ENCODE results near the gene TSPAN18.

TSPAN18 gene

GRCh38 chr11:44760917-44761550 is 34.3 kb downstream of the TSPAN18 start:
- DNase-seq, result no peak

GRCh38 chr11:44761551-44761961 is 34.8 kb downstream of the TSPAN18 start:
- DNase-seq, result no peak

DNA sequence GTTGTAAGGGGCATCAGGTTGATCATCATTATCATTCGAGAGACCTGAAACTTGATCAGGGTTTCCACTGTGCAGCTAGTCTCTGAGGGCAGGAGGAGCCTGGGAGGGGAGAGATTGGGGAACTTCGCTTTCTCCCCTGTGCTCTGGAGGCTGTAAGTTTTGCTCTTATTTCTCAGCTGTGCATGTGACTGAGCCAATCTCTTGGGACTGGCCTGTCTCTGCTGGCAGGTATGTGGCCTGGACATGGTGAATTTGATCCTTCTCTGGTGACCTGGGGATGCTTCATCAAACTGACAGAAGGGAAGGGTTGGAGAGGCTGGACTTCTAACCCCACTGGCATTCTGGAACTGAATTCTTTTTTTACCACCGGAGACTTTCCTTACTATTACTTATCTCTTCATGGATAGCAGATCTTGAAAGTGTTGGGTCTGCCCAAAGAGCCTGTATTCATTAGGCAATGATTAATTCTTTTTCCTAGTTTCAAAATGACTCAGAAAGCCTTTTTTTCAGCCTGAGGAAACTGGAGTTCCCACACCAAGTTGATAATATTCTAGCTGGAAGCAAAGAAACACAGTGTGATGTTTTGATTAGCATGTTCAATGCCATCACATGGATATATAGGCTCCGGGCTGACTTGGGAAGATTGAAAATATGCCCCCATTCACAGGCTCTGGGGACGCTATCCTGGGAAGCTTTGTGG is 36.5 kb downstream of the TSPAN18 start:
- DNase-seq, result no peak

DNA sequence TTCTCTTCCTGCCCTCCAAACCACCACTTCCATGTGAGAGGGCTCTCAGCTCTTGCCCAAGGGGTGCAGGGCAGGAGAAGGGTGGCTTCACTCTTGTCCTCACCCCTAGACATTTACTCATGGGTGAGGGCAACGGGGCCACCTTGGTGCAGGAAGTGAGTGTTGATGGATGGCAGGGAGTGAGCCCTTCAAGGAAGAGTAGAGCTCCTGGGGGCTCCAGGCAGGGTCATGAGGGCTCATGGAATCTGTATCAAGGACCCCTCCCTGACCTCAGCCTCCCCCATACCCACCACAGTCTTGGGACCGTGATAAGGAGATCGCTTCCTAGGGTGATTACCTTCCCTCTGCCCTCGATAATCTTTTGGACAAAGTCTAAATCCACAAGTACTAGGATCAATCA is 37.8 kb downstream of the TSPAN18 start:
- no peak for DNase-seq

DNA sequence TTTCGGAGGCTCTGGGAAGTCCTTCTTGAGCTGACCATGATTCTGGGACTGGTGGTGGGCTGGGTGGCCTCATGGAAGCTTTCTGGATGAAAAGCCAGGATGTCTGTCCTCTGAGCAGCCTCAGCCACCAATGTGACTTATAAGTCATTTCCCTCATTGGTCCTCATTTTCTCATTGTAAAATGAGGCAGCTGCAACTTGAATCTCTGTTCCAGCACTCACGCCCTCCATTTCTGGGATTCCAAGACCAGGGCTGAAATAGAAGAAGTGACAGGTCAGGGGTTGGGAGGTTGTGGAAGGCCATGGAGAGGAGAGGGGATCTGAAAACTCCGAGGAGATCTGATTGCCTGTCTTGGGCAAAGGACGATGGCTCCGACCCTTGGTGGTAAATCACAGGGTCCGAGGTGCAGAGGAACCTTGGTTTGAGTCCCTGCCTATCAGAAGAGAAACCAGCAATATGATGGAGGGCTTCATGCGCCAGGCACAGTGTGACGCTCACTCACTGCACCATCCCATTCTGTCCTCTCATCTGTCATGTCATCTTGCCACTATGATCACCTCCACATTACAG is 38.3 kb downstream of the TSPAN18 start:
- no peak for DNase-seq

DNA sequence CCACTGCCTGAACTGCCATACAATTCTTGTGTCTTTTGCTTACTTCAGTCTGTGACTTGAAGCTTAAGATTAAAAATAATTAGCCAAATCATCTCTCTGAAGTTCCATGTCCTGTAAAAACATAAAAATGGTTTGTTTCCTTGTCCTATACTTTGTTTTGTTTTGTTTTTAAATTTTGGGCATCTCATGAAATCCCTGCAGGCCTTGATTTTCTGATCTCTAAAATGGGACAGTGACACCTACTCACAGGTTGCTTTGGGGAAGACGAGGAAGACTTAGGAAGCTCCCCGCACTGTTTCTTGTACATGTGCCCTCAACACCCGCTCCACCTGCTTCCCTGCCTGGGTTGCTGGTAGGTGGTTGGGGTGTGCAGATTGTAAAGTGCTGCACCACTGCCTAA is 38.9 kb downstream of the TSPAN18 start:
- no peak for DNase-seq

- DNase-seq, result no peak
Measured at GRCh38 chr11:44766112-44766971, 39.6 kb downstream of the TSPAN18 start.

DNA sequence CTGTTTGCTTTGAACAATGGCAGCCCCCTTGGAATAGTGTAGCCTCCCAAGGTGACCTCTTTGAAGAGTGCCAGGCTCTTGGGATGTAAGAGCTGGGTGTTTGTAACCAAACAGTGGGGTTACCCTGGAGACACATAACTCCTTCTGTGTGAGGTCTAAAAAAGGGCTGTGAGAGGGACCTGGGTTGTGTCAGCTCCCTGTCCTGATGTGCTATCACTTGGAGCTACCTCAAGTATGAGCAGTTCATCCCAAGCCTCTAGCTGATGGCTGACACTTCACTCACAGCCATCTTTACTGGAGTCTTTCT is 40.2 kb downstream of the TSPAN18 start:
- DNase-seq, result no peak

DNA sequence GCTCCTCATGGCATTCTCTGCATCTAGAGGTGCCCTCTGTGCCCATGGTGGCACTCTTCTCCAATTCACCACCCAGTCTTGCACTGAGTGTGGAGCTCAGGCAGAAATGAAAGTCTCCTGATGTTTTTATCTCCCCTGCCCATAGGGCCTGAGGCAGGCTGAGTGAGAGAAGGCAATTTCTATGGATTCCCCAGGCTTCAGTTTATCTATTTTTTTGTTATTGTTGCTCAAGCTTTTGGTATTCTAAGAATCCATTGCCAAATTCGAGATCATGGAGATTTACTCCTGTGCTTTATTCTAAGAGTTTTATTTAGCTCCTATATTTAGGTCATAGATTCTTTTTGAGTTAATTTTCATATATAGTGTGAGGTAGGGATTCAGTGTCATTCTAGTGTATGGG is 40.7 kb downstream of the TSPAN18 start:
- no peak for DNase-seq

GRCh38 chr11:44770401-44770800 is 43.6 kb downstream of the TSPAN18 start:
- no peak for DNase-seq

- DNase-seq, result no peak
Measured at GRCh38 chr11:44771252-44771734, 44.5 kb downstream of the TSPAN18 start.

GRCh38 chr11:44771841-44772240 is 45.1 kb downstream of the TSPAN18 start:
- no peak for DNase-seq

- DNase-seq, result no peak
Measured at GRCh38 chr11:44773351-44773965, 46.7 kb downstream of the TSPAN18 start.

DNA sequence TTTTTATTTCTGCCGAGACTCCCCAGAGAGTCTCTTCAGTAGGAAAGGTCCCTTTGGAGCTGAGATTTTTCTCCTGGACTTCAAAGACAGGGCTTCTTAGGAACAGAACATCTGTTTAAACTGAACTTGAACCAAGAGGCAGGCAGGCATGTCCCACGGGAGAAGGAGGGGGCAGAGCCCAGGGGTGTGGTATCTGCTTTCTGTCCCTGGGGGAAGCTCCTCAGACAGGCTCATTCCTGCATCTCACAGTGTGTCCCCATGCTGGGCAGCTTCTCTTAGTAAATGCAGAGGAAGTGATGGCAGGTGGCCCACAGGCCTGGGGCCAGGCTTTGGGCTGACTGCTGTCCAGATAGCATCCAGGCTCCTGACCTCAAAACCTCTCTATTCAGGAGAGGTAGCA is 47.3 kb downstream of the TSPAN18 start:
- DNase-seq, result no peak

- DNase-seq, result no peak
Measured at GRCh38 chr11:44774731-44775130, 48.0 kb downstream of the TSPAN18 start.

DNA sequence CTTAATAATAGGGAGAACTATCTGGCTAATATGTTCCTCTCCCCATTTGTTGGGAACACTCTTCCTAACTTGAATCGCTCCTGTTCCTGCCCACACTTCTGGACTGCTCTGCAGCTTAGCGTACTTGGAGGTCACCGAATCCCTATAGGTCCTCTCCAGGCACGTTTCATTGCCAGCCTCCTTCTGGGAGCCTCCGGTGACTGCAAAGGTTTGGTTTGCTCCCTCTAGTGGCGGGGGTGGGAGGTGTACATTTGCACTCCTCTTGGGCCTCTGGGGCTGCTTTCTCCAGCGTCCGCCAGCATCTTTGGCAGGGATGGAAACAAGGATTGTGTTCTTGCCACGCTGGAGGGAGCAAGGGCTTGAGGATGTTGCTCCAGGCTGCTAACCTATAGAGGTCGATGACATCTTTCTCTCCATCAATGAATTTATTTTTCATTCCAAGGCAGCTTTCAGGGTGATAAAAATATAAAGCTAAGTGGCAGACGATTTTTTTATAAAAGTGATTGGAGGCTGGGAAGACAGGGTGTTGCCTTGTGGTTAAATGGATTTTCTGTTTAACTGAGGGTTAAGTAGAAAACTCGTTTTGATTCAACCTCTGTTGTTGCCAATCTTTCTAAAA is 48.7 kb downstream of the TSPAN18 start:
- peak; percentile 22 to 52 (median 43) for DNase-seq

- no peak for DNase-seq
Measured at GRCh38 chr11:44775985-44776446, 49.3 kb downstream of the TSPAN18 start.

GRCh38 chr11:44776551-44777208 is 49.9 kb downstream of the TSPAN18 start:
- DNase-seq, result no peak

GRCh38 chr11:44777209-44778194 is 50.7 kb downstream of the TSPAN18 start:
- DNase-seq, result no peak

Data from T-helper 2 cell (primary cell).